H9 (cell line): Measurements from ENCODE around the gene PTGDR. TPM values are rescaled to one million over a fixed set of nuclear protein-coding genes. Genes with fewer than 3 reads are reported as not detected.

Experiments
- DNase-seq: peaks from one replicate; pipeline ENCODE4 v3.0.0-alpha.2; 2017
- H2AFZ ChIP-seq: one replicate; pipeline ENCODE4 v1.6.1; 2013; ENCODE audit warnings: mild to moderate bottlenecking, low read length, control low read depth, moderate library complexity
- H2AK5ac ChIP-seq: 2 replicates; pipeline ENCODE4 v1.6.1; 2013; ENCODE audit warnings: low read length, control low read depth, mixed read lengths; ENCODE audit not compliant: insufficient read length
- H2BK120ac ChIP-seq: one replicate; pipeline ENCODE4 v1.6.1; 2013; ENCODE audit warnings: low read depth, mild to moderate bottlenecking, low read length, control low read depth, inconsistent platforms; ENCODE audit not compliant: poor library complexity, severe bottlenecking
- H2BK12ac ChIP-seq: 2 replicates; pipeline ENCODE4 v1.6.1; 2013; ENCODE audit warnings: low read length, control low read depth, mixed read lengths, low read depth; ENCODE audit not compliant: insufficient read length
- H2BK15ac ChIP-seq: 2 replicates; pipeline ENCODE4 v1.6.1; 2013; ENCODE audit warnings: low read depth, low read length, control low read depth
- H2BK20ac ChIP-seq: one replicate; pipeline ENCODE4 v1.6.1; 2013; ENCODE audit warnings: low read depth, mild to moderate bottlenecking, low read length, control low read depth, inconsistent platforms; ENCODE audit not compliant: poor library complexity, severe bottlenecking
- H2BK5ac ChIP-seq: 2 replicates; pipeline ENCODE4 v1.6.1; 2013; ENCODE audit warnings: low read length, control low read depth, mixed read lengths; ENCODE audit not compliant: insufficient read length
- H3K14ac ChIP-seq: 2 replicates; pipeline ENCODE4 v1.6.1; 2013; ENCODE audit warnings: low read length, control low read depth; ENCODE audit not compliant: insufficient read depth
- H3K18ac ChIP-seq: 2 replicates; pipeline ENCODE4 v1.6.1; 2013; ENCODE audit warnings: low read depth, mild to moderate bottlenecking, mixed read lengths, low read length, control low read depth; ENCODE audit not compliant: insufficient read length
- H3K23ac ChIP-seq: 2 replicates; pipeline ENCODE4 v1.6.1; 2013; ENCODE audit warnings: low read length, control low read depth, mixed read lengths, low read depth; ENCODE audit not compliant: insufficient read length
- H3K23me2 ChIP-seq: 2 replicates; pipeline ENCODE4 v1.6.1; 2013; ENCODE audit warnings: low read depth, mild to moderate bottlenecking, mixed read lengths, low read length, control low read depth; ENCODE audit not compliant: insufficient read length, poor library complexity, severe bottlenecking
- H3K27ac ChIP-seq: 2 replicates; pipeline ENCODE4 v1.5.1; 2013; ENCODE audit warnings: low read length, control low read depth, mixed read lengths, low read depth; ENCODE audit not compliant: insufficient read length
- H3K27me3 ChIP-seq: 2 replicates; pipeline ENCODE4 v1.6.1; 2013; ENCODE audit warnings: low read length, control low read depth, inconsistent platforms; ENCODE audit not compliant: insufficient read depth
- H3K4ac ChIP-seq: 2 replicates; pipeline ENCODE4 v1.6.1; 2013; ENCODE audit warnings: low read depth, mild to moderate bottlenecking, control low read depth, inconsistent platforms, low read length, moderate library complexity
- H3K4me1 ChIP-seq: 2 replicates; pipeline ENCODE4 v1.6.1; 2013; ENCODE audit warnings: low read length, control low read depth, inconsistent platforms; ENCODE audit not compliant: insufficient read depth
- H3K4me2 ChIP-seq: 2 replicates; pipeline ENCODE4 v1.6.1; 2013; ENCODE audit warnings: low read length, control low read depth, mixed read lengths; ENCODE audit not compliant: insufficient read length, insufficient read depth
- H3K56ac ChIP-seq: 2 replicates; pipeline ENCODE4 v1.6.1; 2013; ENCODE audit warnings: low read depth, mild to moderate bottlenecking, mixed read lengths, low read length, control low read depth; ENCODE audit not compliant: insufficient read length
- H3K79me1 ChIP-seq: 2 replicates; pipeline ENCODE4 v1.6.1; 2013; ENCODE audit warnings: low read depth, mild to moderate bottlenecking, moderate library complexity, low read length, control low read depth, inconsistent platforms; ENCODE audit not compliant: insufficient read depth, poor library complexity, severe bottlenecking
- H3K79me2 ChIP-seq: 2 replicates; pipeline ENCODE4 v1.6.1; 2013; ENCODE audit warnings: low read length, control low read depth, inconsistent platforms; ENCODE audit not compliant: insufficient read depth
- H3K9ac ChIP-seq: 2 replicates; pipeline ENCODE4 v1.6.1; 2013; ENCODE audit warnings: low read length, control low read depth, mixed read lengths; ENCODE audit not compliant: insufficient read length; ENCODE audit errors: extremely low read depth
- H3K9me3 ChIP-seq: one replicate; pipeline ENCODE4 v1.6.1; 2013; ENCODE audit warnings: low read depth, low read length, inconsistent platforms; ENCODE audit not compliant: control insufficient read depth
- H3T11ph ChIP-seq: one replicate; pipeline ENCODE4 v1.6.1; 2013; ENCODE audit warnings: mild to moderate bottlenecking, low read length, control low read depth, inconsistent platforms
- H4K20me1 ChIP-seq: one replicate; pipeline ENCODE4 v1.6.1; 2013; ENCODE audit not compliant: control insufficient read depth, insufficient read length, insufficient read depth
- H4K5ac ChIP-seq: 2 replicates; pipeline ENCODE4 v1.6.1; 2013; ENCODE audit warnings: low read depth, mild to moderate bottlenecking, mixed read lengths, low read length, control low read depth; ENCODE audit not compliant: insufficient read length
- H4K8ac ChIP-seq: replicated peaks from 2 replicates; pipeline ENCODE4 v1.6.1; 2013; ENCODE audit warnings: low read length, control low read depth, mixed read lengths, low read depth; ENCODE audit not compliant: insufficient read length
- H4K91ac ChIP-seq: 2 replicates; pipeline ENCODE4 v1.6.1; 2013; ENCODE audit warnings: low read depth, mild to moderate bottlenecking, moderate library complexity, mixed read lengths, low read length, control low read depth; ENCODE audit not compliant: insufficient read length
- H3K27ac Mint-ChIP-seq, 3 experiments: 2 replicates in 2 of 3; 3 replicates in 1 of 3; pipeline ENCODE4 v1.8.0; 2020 to 2021; ENCODE audit warnings: mixed read lengths in 3 of 3, mild to moderate bottlenecking in 1 of 3, moderate library complexity in 1 of 3
- H3K27me3 Mint-ChIP-seq: 2 replicates; pipeline ENCODE4 v1.8.0; 2021; ENCODE audit warnings: low read depth, mild to moderate bottlenecking, moderate library complexity, mixed read lengths
- H3K36me3 Mint-ChIP-seq, 3 experiments: 2 replicates in 2 of 3; 3 replicates in 1 of 3; pipeline ENCODE4 v1.8.0; 2020 to 2021; ENCODE audit warnings: low read depth in 3 of 3, mixed read lengths in 3 of 3; ENCODE audit not compliant: insufficient read depth in 1 of 3
- H3K4me1 Mint-ChIP-seq, 2 experiments: 2 replicates each; pipeline ENCODE4 v1.8.0; 2020; ENCODE audit warnings: mixed read lengths in 2 of 2
- H3K4me3 Mint-ChIP-seq, 2 experiments: 2 replicates in 1 of 2; 3 replicates in 1 of 2; pipeline ENCODE4 v1.8.0; 2020 to 2021; ENCODE audit warnings: mild to moderate bottlenecking in 2 of 2, mixed read lengths in 2 of 2, moderate library complexity in 1 of 2
- H3K9me3 Mint-ChIP-seq, 2 experiments: 2 replicates in 1 of 2; 3 replicates in 1 of 2; pipeline ENCODE4 v1.8.0; 2020; ENCODE audit warnings: mild to moderate bottlenecking in 2 of 2, mixed read lengths in 2 of 2, moderate library complexity in 1 of 2
- CTCF ChIP-seq: fragments of 200-600 bp; sonication (generic); conservative IDR thresholded peaks from 3 replicates; pipeline ENCODE4 v1.8.0; 2021; ENCODE audit warnings: antibody characterized with exemption, mild to moderate bottlenecking
- WGBS: extraction: QIAGEN DNeasy Blood & Tissue Kit; methylation state at CpG from one replicate; pipeline ENCODE4 v1.1.7; 2013; ENCODE audit warnings: missing lambda C conversion rate, low lambda C conversion rate, mixed read lengths; ENCODE audit not compliant: insufficient read length; ENCODE audit errors: extremely low coverage; 5-methylcytosine and 5-hydroxymethylcytosine counted together
- total RNA-seq: library from RNA; stranded (reverse); gene quantifications from 2 replicates; pipeline ENCODE4 v1.2.1, GENCODE V29; 2021

Gene PTGDR
- total RNA-seq, 1 experiment from 2014 or later = not detected

- no CpG with 5 or more reads among the region's 2 CpGs for WGBS
- Histone ChIP-seq H3K9ac (no peak overlapping the region), H4K5ac (no peak overlapping the region), H2BK12ac (no peak overlapping the region), H2BK120ac (no peak overlapping the region), H4K20me1 (no peaks in the 10 kb centered on the region), H3K79me2 (no peaks in the 10 kb centered on the region), H3K23me2 (no peaks in the 10 kb centered on the region), H2BK5ac (no peak overlapping the region), H3T11ph (no peak overlapping the region), H3K18ac (no peak overlapping the region), H3K4ac (no peak overlapping the region), H3K9me3 (no peaks in the 10 kb centered on the region), H3K4me1 (0 out of 2 replicates have a peak, but pooled peaks cover 6% of the 10 kb centered on the region), H3K27me3 (no peaks in the 10 kb centered on the region), H2BK20ac (no peak overlapping the region), H3K4me2 (no peak overlapping the region), H4K8ac (no peak overlapping the region), H3K14ac (no peak overlapping the region), H2BK15ac (no peak overlapping the region), H3K23ac (no peak overlapping the region), H2AK5ac (no peak overlapping the region), H2AFZ (no peak overlapping the region), H3K79me1 (no peaks in the 10 kb centered on the region), H3K27ac (no peak overlapping the region), H4K91ac (no peak overlapping the region), H3K56ac (no peak overlapping the region)
- Mint-ChIP-seq H3K36me3 (peaks cover 0 to 12% (median 4%) of the 10 kb centered on the region in 3 experiments; a peak in 4 of 7 replicates), H3K27ac (no peak overlapping the region), H3K9me3 (peaks cover 0 to 4% of the 10 kb centered on the region in 2 experiments; a peak in 1 of 5 replicates), H3K4me1 (peaks cover 27 to 30% of the 10 kb centered on the region in 2 experiments), H3K27me3 (peaks cover 8% of the 10 kb centered on the region), H3K4me3 (no peak overlapping the region)
- DNase-seq = no peak
- no peak for TF ChIP-seq CTCF
Observed at GRCh38 chr14:52248057-52248456, 19.4 kb upstream of the PTGDR start.
